ENCODE results near the gene CLHC1. TPM values are rescaled to one million over a fixed set of nuclear protein-coding genes. Genes with fewer than 3 reads are reported as not detected.
A peak's percentile ranks its signal among the peaks of the same experiment; 100 is the strongest.

CLHC1 gene
- total RNA-seq, 3 donors from 2014 or later (not counting 1 experiment from before 2014, with no cell fraction given) = 5.6 to 14.9 (median 6.3) TPM

- Mint-ChIP-seq H3K4me3 (peak overlapping the region; percentile 99), H3K4me1 (peaks cover 48 to 49% of the 10 kb centered on the region in 2 donors), H3K36me3 (peaks cover 6% of the 10 kb centered on the region), H3K9me3 (no peaks in the 10 kb centered on the region), H3K27ac (peak overlapping the region; percentile 98 to 100), H3K27me3 (ENCODE audit: low read depth in 2 of 2) (no peaks in the 10 kb centered on the region)
- intact Hi-C loops (cut with micrococcal nuclease) = loop anchor here (1.0 to 10.0 kb wide), 8 partner anchors 10 to 510 kb away; partner anchors contain the start of genes CCDC88A, CFAP36, EML6 and MTIF2
- Histone ChIP-seq H3K27ac (ENCODE audit: low read length) (peak overlapping the region; percentile 96), H3K9me3 (ENCODE audit: control insufficient read depth, insufficient read depth, low read length) (no peaks in the 10 kb centered on the region), H3K27me3 (ENCODE audit: control insufficient read depth, insufficient read depth, low read length) (no peaks in the 10 kb centered on the region), H3K36me3 (ENCODE audit: control insufficient read depth, insufficient read depth, low read length) (peaks cover 36% of the 10 kb centered on the region), H3K4me1 (ENCODE audit: control insufficient read depth, insufficient read depth, low read length) (peaks cover 18% of the 10 kb centered on the region), H3K4me3 (ENCODE audit: low read length) (peak overlapping the region; percentile 87)
- peak; percentile 53 to 73 (median 65) for ATAC-seq
- no peak for TF ChIP-seq CTCF (IDR thresholded peaks at IDR 0.05)
- WGBS (ENCODE audit: insufficient coverage) = 5% methylated on average over 33 of the region's 33 CpGs
- DNase-seq = peak; percentile 67 to 83
These were observed 967 bp upstream of the CLHC1 start for GRCh38 chr2:55232863-55233657.

- H3K4me1 Mint-ChIP-seq = peaks cover 54 to 55% of the 10 kb centered on the region in 2 donors
- DNase-seq (no peak), ATAC-seq (peak in 1 of 3 donors; percentile 1)
- peaks cover 6% of the 10 kb centered on the region for H3K36me3 Mint-ChIP-seq
- WGBS (ENCODE audit: insufficient coverage) = 12% methylated on average over 13 of the region's 13 CpGs
- H3K4me3 Mint-ChIP-seq = peak overlapping the region; percentile 99
- Histone ChIP-seq H3K9me3 (ENCODE audit: control insufficient read depth, insufficient read depth, low read length) (no peaks in the 10 kb centered on the region), H3K27ac (ENCODE audit: low read length) (peak overlapping the region; percentile 96), H3K36me3 (ENCODE audit: control insufficient read depth, insufficient read depth, low read length) (peaks cover 29% of the 10 kb centered on the region), H3K4me3 (ENCODE audit: low read length) (peak overlapping the region; percentile 87), H3K27me3 (ENCODE audit: control insufficient read depth, insufficient read depth, low read length) (no peaks in the 10 kb centered on the region), H3K4me1 (ENCODE audit: control insufficient read depth, insufficient read depth, low read length) (peaks cover 18% of the 10 kb centered on the region)
- TF ChIP-seq CTCF (IDR thresholded peaks at IDR 0.05) = no peak
- intact Hi-C loops (cut with micrococcal nuclease) = loop anchor here (1.0 to 10.0 kb wide), 6 partner anchors 8 to 508 kb away; partner anchors contain the start of genes CFAP36, EML6, PPP4R3B and RTN4
- H3K27me3 Mint-ChIP-seq (ENCODE audit: low read depth in 2 of 2) = no peaks in the 10 kb centered on the region
- H3K27ac Mint-ChIP-seq = peak overlapping the region; percentile 98 to 100
- H3K9me3 Mint-ChIP-seq = no peaks in the 10 kb centered on the region
These were observed 478 bp downstream of the CLHC1 start for GRCh38 chr2:55231546-55232083.

GRCh38 chr2:55230551-55230950, 1.5 kb downstream of the CLHC1 start:
- no peaks in the 10 kb centered on the region for H3K27me3 ChIP-seq (ENCODE audit: control insufficient read depth, insufficient read depth, low read length)
- no peaks in the 10 kb centered on the region for H3K9me3 ChIP-seq (ENCODE audit: control insufficient read depth, insufficient read depth, low read length)
- Mint-ChIP-seq H3K4me3 (peak overlapping the region; percentile 99), H3K9me3 (no peaks in the 10 kb centered on the region), H3K36me3 (peaks cover 6% of the 10 kb centered on the region), H3K27ac (peak overlapping the region; percentile 98 to 100), H3K4me1 (peaks cover 53 to 55% of the 10 kb centered on the region in 2 donors), H3K27me3 (ENCODE audit: low read depth in 2 of 2) (no peaks in the 10 kb centered on the region)
- no peak for DNase-seq
- H3K36me3 ChIP-seq (ENCODE audit: control insufficient read depth, insufficient read depth, low read length) = peaks cover 19% of the 10 kb centered on the region
- no peak for TF ChIP-seq CTCF (IDR thresholded peaks at IDR 0.05)
- peaks cover 18% of the 10 kb centered on the region for H3K4me1 ChIP-seq (ENCODE audit: control insufficient read depth, insufficient read depth, low read length)
- WGBS (ENCODE audit: insufficient coverage) = over 99% methylated on average over 3 of the region's 3 CpGs
- H3K27ac ChIP-seq (ENCODE audit: low read length) = no peak overlapping the region
- H3K4me3 ChIP-seq (ENCODE audit: low read length) = no peak overlapping the region
- intact Hi-C loops (cut with micrococcal nuclease) = loop anchor here (5.0 to 10.0 kb wide), 3 partner anchors 52 to 384 kb away; partner anchors contain the start of genes PPP4R3B and RTN4
- no peak for ATAC-seq
